ENCODE data around the gene DPY19L1. TPM values are rescaled to one million over a fixed set of nuclear protein-coding genes. Genes with fewer than 3 reads are reported as not detected.
"Not testable (repeated sequence)": the region's sequence is repeated elsewhere in the genome, so short reads cannot be mapped to it uniquely, and the experiment has no call there.

Gene DPY19L1
- total RNA-seq, 1 donor from 2014 or later: 48.2 TPM

- not testable (repeated sequence) for H3K27ac Mint-ChIP-seq; H3K36me3 Mint-ChIP-seq; H3K36me3 ChIP-seq; H3K4me1 ChIP-seq; H3K27me3 ChIP-seq; H2AFZ ChIP-seq (replicated peaks); H3K4me2 ChIP-seq; H3F3A ChIP-seq (ENCODE audit: low read depth); H3K9me3 Mint-ChIP-seq; H3K4me1 Mint-ChIP-seq; H4K20me1 ChIP-seq (ENCODE audit: low read depth); H3K4me3 ChIP-seq; H3K27me3 Mint-ChIP-seq (ENCODE audit: insufficient read depth, low read depth); DNase-seq (ENCODE audit: low spot score); H3K4me3 Mint-ChIP-seq; H3K9me3 ChIP-seq (ENCODE audit: low read depth); H3K9ac ChIP-seq; H3K27ac ChIP-seq; H3K79me2 ChIP-seq (ENCODE audit: low read depth)
Measured at GRCh38 chr7:35058571-35058970, 21.3 kb upstream of the DPY19L1 start.

GRCh38 chr7:35057505-35058451 is 20.5 kb upstream of the DPY19L1 start:
- not testable (repeated sequence) for H4K20me1 ChIP-seq (ENCODE audit: low read depth); H3K36me3 Mint-ChIP-seq; H3K27ac ChIP-seq; H3K4me1 ChIP-seq; H3F3A ChIP-seq (ENCODE audit: low read depth); H3K4me1 Mint-ChIP-seq; H3K9me3 Mint-ChIP-seq; H3K9me3 ChIP-seq (ENCODE audit: low read depth); H3K27me3 Mint-ChIP-seq (ENCODE audit: insufficient read depth, low read depth); H3K9ac ChIP-seq; H3K27ac Mint-ChIP-seq; DNase-seq (ENCODE audit: low spot score); H3K4me3 ChIP-seq; H3K79me2 ChIP-seq (ENCODE audit: low read depth); H2AFZ ChIP-seq (replicated peaks); H3K4me2 ChIP-seq; H3K36me3 ChIP-seq; H3K27me3 ChIP-seq; H3K4me3 Mint-ChIP-seq

GRCh38 chr7:35055733-35056132 is 18.4 kb upstream of the DPY19L1 start:
- H3K27ac Mint-ChIP-seq; H3K9me3 ChIP-seq (ENCODE audit: low read depth); H3K4me3 Mint-ChIP-seq; H3K27ac ChIP-seq; H3K27me3 ChIP-seq; H2AFZ ChIP-seq (replicated peaks); H4K20me1 ChIP-seq (ENCODE audit: low read depth); H3K36me3 Mint-ChIP-seq; H3K4me3 ChIP-seq; H3K9ac ChIP-seq; H3K27me3 Mint-ChIP-seq (ENCODE audit: insufficient read depth, low read depth); H3K79me2 ChIP-seq (ENCODE audit: low read depth); H3K4me1 Mint-ChIP-seq; H3K4me2 ChIP-seq; H3F3A ChIP-seq (ENCODE audit: low read depth); H3K9me3 Mint-ChIP-seq; H3K36me3 ChIP-seq: not testable (repeated sequence)
- peak; percentile 26 for DNase-seq (ENCODE audit: low spot score)
- H3K4me1 ChIP-seq: peaks cover 11% of the 10 kb centered on the region
- TF ChIP-seq CTCF (IDR thresholded peaks at IDR 0.05): peak; percentile 72

- not testable (repeated sequence) for H3F3A ChIP-seq (ENCODE audit: low read depth); H3K9me3 ChIP-seq (ENCODE audit: low read depth); H3K9me3 Mint-ChIP-seq; H3K27ac Mint-ChIP-seq; H3K4me3 ChIP-seq; H3K4me3 Mint-ChIP-seq; H2AFZ ChIP-seq (replicated peaks); H4K20me1 ChIP-seq (ENCODE audit: low read depth); H3K4me2 ChIP-seq; DNase-seq (ENCODE audit: low spot score); H3K79me2 ChIP-seq (ENCODE audit: low read depth); H3K27me3 Mint-ChIP-seq (ENCODE audit: insufficient read depth, low read depth); H3K9ac ChIP-seq; H3K36me3 ChIP-seq; H3K36me3 Mint-ChIP-seq; H3K27ac ChIP-seq; H3K27me3 ChIP-seq; H3K4me1 Mint-ChIP-seq
- peaks cover 11% of the 10 kb centered on the region for H3K4me1 ChIP-seq
Measured at GRCh38 chr7:35053488-35054175, 16.3 kb upstream of the DPY19L1 start.

- H3K79me2 ChIP-seq (ENCODE audit: low read depth); H3K4me1 Mint-ChIP-seq; H3K27me3 ChIP-seq; H3K4me2 ChIP-seq; H3K9ac ChIP-seq; DNase-seq (ENCODE audit: low spot score); H3K36me3 ChIP-seq; H3K9me3 Mint-ChIP-seq; H3K4me3 ChIP-seq; H3K9me3 ChIP-seq (ENCODE audit: low read depth); H3K36me3 Mint-ChIP-seq; H3K27ac ChIP-seq; H4K20me1 ChIP-seq (ENCODE audit: low read depth); H3F3A ChIP-seq (ENCODE audit: low read depth); H3K27ac Mint-ChIP-seq; H3K4me3 Mint-ChIP-seq; H3K27me3 Mint-ChIP-seq (ENCODE audit: insufficient read depth, low read depth); H2AFZ ChIP-seq (replicated peaks): not testable (repeated sequence)
- peaks cover 11% of the 10 kb centered on the region for H3K4me1 ChIP-seq
Measured at GRCh38 chr7:35048390-35048789, 11.1 kb upstream of the DPY19L1 start.

GRCh38 chr7:35047912-35048305 is 10.6 kb upstream of the DPY19L1 start:
- H4K20me1 ChIP-seq (ENCODE audit: low read depth); H3K4me1 Mint-ChIP-seq; H3K9ac ChIP-seq; DNase-seq (ENCODE audit: low spot score); H3F3A ChIP-seq (ENCODE audit: low read depth); H3K4me2 ChIP-seq; H3K9me3 Mint-ChIP-seq; H3K27me3 Mint-ChIP-seq (ENCODE audit: insufficient read depth, low read depth); H3K4me3 Mint-ChIP-seq; H3K27ac ChIP-seq; H3K4me3 ChIP-seq; H3K79me2 ChIP-seq (ENCODE audit: low read depth); H3K36me3 ChIP-seq; H3K36me3 Mint-ChIP-seq; H3K27ac Mint-ChIP-seq; H2AFZ ChIP-seq (replicated peaks); H3K9me3 ChIP-seq (ENCODE audit: low read depth); H3K27me3 ChIP-seq: not testable (repeated sequence)
- peaks cover 11% of the 10 kb centered on the region for H3K4me1 ChIP-seq

GRCh38 chr7:35047263-35047911 is 10.1 kb upstream of the DPY19L1 start:
- not testable (repeated sequence) for H3F3A ChIP-seq (ENCODE audit: low read depth); DNase-seq (ENCODE audit: low spot score); H3K9ac ChIP-seq; H3K9me3 Mint-ChIP-seq; H3K27me3 ChIP-seq; H2AFZ ChIP-seq (replicated peaks); H3K4me1 ChIP-seq; H4K20me1 ChIP-seq (ENCODE audit: low read depth); H3K27ac ChIP-seq; H3K4me3 ChIP-seq; H3K4me3 Mint-ChIP-seq; H3K36me3 Mint-ChIP-seq; H3K36me3 ChIP-seq; H3K27me3 Mint-ChIP-seq (ENCODE audit: insufficient read depth, low read depth); H3K27ac Mint-ChIP-seq; H3K4me2 ChIP-seq; H3K79me2 ChIP-seq (ENCODE audit: low read depth); H3K9me3 ChIP-seq (ENCODE audit: low read depth); H3K4me1 Mint-ChIP-seq
